SK-N-SH (cell line): Measurements from ENCODE around the gene PIR. TPM values are rescaled to one million over a fixed set of nuclear protein-coding genes. Genes with fewer than 3 reads are reported as not detected.

Source experiments
- CTCF ChIA-PET: fragments of 300-600, 350-600 bp; formaldehyde crosslinking; extraction: SDS; loops from one replicate; lab custom pipeline; 2021; lab: Yijun Ruan, JAX
- POLR2A ChIA-PET: fragments of 350-600 bp; sonication (Branson Sonifier 250); formaldehyde crosslinking; extraction: SDS; loops from one replicate; lab custom pipeline; 2020; ENCODE audit warnings: antibody characterized with exemption, inconsistent platforms; lab: Yijun Ruan, JAX
- DNase-seq: peaks from one replicate; pipeline ENCODE4 v3.0.0; 2012
- H2AFZ ChIP-seq: fragments of 200-600 bp; sonication (generic); 2 replicates; pipeline ENCODE4 v1.8.1; 2016; ENCODE audit warnings: antibody characterized with exemption, mild to moderate bottlenecking, low read depth
- H3F3A ChIP-seq: fragments of 200-600 bp; sonication (generic); replicated peaks from 2 replicates; pipeline ENCODE3; 2016; ENCODE audit warnings: antibody characterized with exemption, mild to moderate bottlenecking; ENCODE audit not compliant: insufficient read depth
- H3K27ac ChIP-seq, 2 experiments: fragments of 200-500 bp in 1 of 2; fragments of 200-600 bp in 1 of 2; sonication (Bioruptor generic) in 1 of 2; sonication (generic), shearing (Covaris generic) in 1 of 2; 2 replicates each; pipeline versions ENCODE4 v1.5.1 to v1.6.1; 2014 to 2016; ENCODE audit warnings: low read depth in 2 of 2, inconsistent platforms in 1 of 2, low read length in 1 of 2, mild to moderate bottlenecking in 1 of 2, mixed read lengths in 1 of 2
- H3K27me3 ChIP-seq: fragments of 200-600 bp; sonication (generic), shearing (Covaris generic); 2 replicates; pipeline ENCODE4 v1.6.1; 2016; ENCODE audit warnings: mixed run types; ENCODE audit not compliant: insufficient read depth
- H3K36me3 ChIP-seq, 2 experiments: fragments of 200-500 bp in 1 of 2; fragments of 200-600 bp in 1 of 2; sonication (Bioruptor generic) in 1 of 2; sonication (generic) in 1 of 2; replicated peaks in 1 of 2; 2 replicates each; pipeline versions ENCODE3 to v1.5.1; 2014 to 2016; ENCODE audit warnings: low read length in 1 of 2, mild to moderate bottlenecking in 1 of 2; ENCODE audit not compliant: insufficient read depth in 2 of 2, control insufficient read depth in 1 of 2
- H3K4me1 ChIP-seq, 2 experiments: fragments of 200-500 bp in 1 of 2; fragments of 200-600 bp in 1 of 2; sonication (Bioruptor generic) in 1 of 2; sonication (generic), shearing (Covaris generic) in 1 of 2; 2 replicates each; pipeline versions ENCODE4 v1.5.1 to v1.6.1; 2014 to 2016; ENCODE audit warnings: low read depth in 1 of 2, low read length in 1 of 2, mixed run types in 1 of 2; ENCODE audit not compliant: insufficient read depth in 2 of 2, control insufficient read depth in 1 of 2
- H3K4me2 ChIP-seq: fragments of 200-600 bp; sonication (generic), shearing (Covaris generic); 2 replicates; pipeline ENCODE4 v1.6.1; 2017; ENCODE audit warnings: mixed run types
- H3K4me3 ChIP-seq, 2 experiments: fragments of 200-500 bp in 1 of 2; fragments of 200-600 bp in 1 of 2; sonication (Bioruptor generic) in 1 of 2; sonication (generic), shearing (Covaris generic) in 1 of 2; 2 replicates each; pipeline versions ENCODE4 v1.5.1 to v1.8.1; 2014 to 2016; ENCODE audit warnings: low read depth in 2 of 2, inconsistent platforms in 1 of 2, low read length in 1 of 2, mild to moderate bottlenecking in 1 of 2, mixed read lengths in 1 of 2, moderate library complexity in 1 of 2
- H3K79me2 ChIP-seq: fragments of 200-600 bp; sonication (generic); 2 replicates; pipeline ENCODE4 v1.8.1; 2017; ENCODE audit warnings: mild to moderate bottlenecking; ENCODE audit not compliant: insufficient read depth
- H3K9ac ChIP-seq: fragments of 200-600 bp; sonication (generic); 2 replicates; pipeline ENCODE4 v1.6.1; 2017; ENCODE audit warnings: mixed run types
- H3K9me2 ChIP-seq: fragments of 200-600 bp; sonication (generic); 2 replicates; pipeline ENCODE4 v1.6.1; 2017; ENCODE audit warnings: mixed run types
- H3K9me3 ChIP-seq: fragments of 200-600 bp; sonication (generic); 2 replicates; pipeline ENCODE4 v1.6.1; 2017; ENCODE audit warnings: mixed run types, mild to moderate bottlenecking, moderate library complexity
- H4K20me1 ChIP-seq: fragments of 200-600 bp; sonication (generic); 2 replicates; pipeline ENCODE4 v1.6.1; 2017; ENCODE audit warnings: mild to moderate bottlenecking, mixed run types; ENCODE audit not compliant: insufficient read depth
- EP300 ChIP-seq, 2 experiments: IDR thresholded peaks; 2 replicates each; pipeline versions ENCODE4 v1.4.0 to v1.6.1; 2012; ENCODE audit warnings: borderline replicate concordance in 1 of 2, low read depth in 1 of 2, low read length in 1 of 2
- FOSL2 ChIP-seq: IDR thresholded peaks from 2 replicates; pipeline ENCODE4 v1.4.0; 2012; ENCODE audit warnings: low read depth, mild to moderate bottlenecking, moderate library complexity, borderline replicate concordance
- FOXJ3 ChIP-seq: sonication (generic); formaldehyde crosslinking; IDR thresholded peaks from 2 replicates; pipeline ENCODE4 v1.5.1; 2020; ENCODE audit warnings: mild to moderate bottlenecking, missing genetic modification reagents
- GATA2 ChIP-seq: sonication (generic); formaldehyde crosslinking; IDR thresholded peaks from 2 replicates; pipeline ENCODE4 v1.5.0; 2020; ENCODE audit warnings: mild to moderate bottlenecking, missing genetic modification reagents
- JUND ChIP-seq: IDR thresholded peaks from 2 replicates; pipeline ENCODE4 v1.4.0; 2012
- MEF2A ChIP-seq: IDR thresholded peaks from 2 replicates; pipeline ENCODE4 v1.4.0; 2012; ENCODE audit warnings: low read depth, borderline replicate concordance
- NRF1 ChIP-seq: IDR thresholded peaks from 2 replicates; pipeline ENCODE4 v1.6.1; 2012; ENCODE audit warnings: low read depth, mild to moderate bottlenecking, low read length
- POLR2AphosphoS5 ChIP-seq: IDR thresholded peaks from 2 replicates; pipeline ENCODE4 v1.6.1; 2012; ENCODE audit warnings: low read depth, low read length
- RCOR1 ChIP-seq: fragments of 150-350 bp; IDR thresholded peaks from 2 replicates; pipeline ENCODE4 v1.6.1; 2017; ENCODE audit warnings: antibody characterized with exemption, low read length
- RXRA ChIP-seq: IDR thresholded peaks from 2 replicates; pipeline ENCODE4 v1.4.0; 2012; ENCODE audit warnings: low read depth, mild to moderate bottlenecking, borderline replicate concordance
- SMC3 ChIP-seq: IDR thresholded peaks from 2 replicates; pipeline ENCODE4 v1.6.1; 2012; ENCODE audit warnings: low read depth, low read length, improper control_type of control experiment
- TCF12 ChIP-seq: IDR thresholded peaks from 2 replicates; pipeline ENCODE4 v1.4.0; 2012
- YY1 ChIP-seq: IDR thresholded peaks from 2 replicates; pipeline ENCODE4 v1.4.0; 2012; ENCODE audit warnings: low read depth, mild to moderate bottlenecking
- WGBS: methylation state at CpG from one replicate; pipeline ENCODE4 v1.1.6; 2017; ENCODE audit warnings: low lambda C conversion rate; 5-methylcytosine and 5-hydroxymethylcytosine counted together
- polyA plus RNA-seq, 3 experiments: library from polyadenylated mRNA; depleted of rRNA; stranded (reverse); fragments of >200 nt; gene quantifications; 2 replicates each; pipeline ENCODE4 v1.2.3, GENCODE V29; 2012
- TF ChIP-seq, protein P1 (sequence below): IDR thresholded peaks from 2 replicates; pipeline ENCODE4 v1.4.0; 2012; ENCODE audit warnings: low read depth
- TF ChIP-seq, protein P2 (sequence below): IDR thresholded peaks from 2 replicates; pipeline ENCODE4 v1.6.1; 2012; ENCODE audit warnings: mild to moderate bottlenecking, low read depth, low read length, moderate library complexity
- TF ChIP-seq, protein P3 (sequence below): fragments of 150-350 bp; IDR thresholded peaks from 2 replicates; pipeline ENCODE4 v1.6.1; 2017; ENCODE audit warnings: antibody characterized with exemption, low read length, low read depth, borderline replicate concordance

Gene PIR
- polyA plus RNA-seq, 1 of the 3 experiments (the other 2 are of a cell fraction) = 12.3 TPM

DNA sequence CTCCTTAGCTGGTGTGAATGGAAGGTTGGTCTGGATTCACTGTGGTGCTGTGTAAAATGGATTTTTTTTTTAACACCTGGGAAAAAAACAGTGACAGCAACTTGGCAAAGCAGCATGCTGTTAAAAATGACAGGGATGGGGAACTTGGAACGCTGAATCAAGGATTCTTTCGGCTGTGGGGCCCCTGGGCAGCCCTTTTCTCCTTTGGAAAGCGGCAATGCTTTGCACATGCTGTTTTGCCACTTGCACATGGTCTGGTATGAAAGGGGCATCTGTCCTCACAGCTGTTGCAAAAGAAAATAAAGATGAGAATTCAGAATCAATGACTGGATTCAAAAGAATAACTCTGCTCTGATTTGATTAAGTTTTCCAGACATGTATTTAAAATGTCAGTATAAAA is 147.2 kb downstream of the PIR start:
- H3F3A ChIP-seq = no peaks in the 10 kb centered on the region
- H3K36me3 ChIP-seq = no peaks in the 10 kb centered on the region
- H3K9me3 ChIP-seq = no peaks in the 10 kb centered on the region
- peaks cover 0 to 10% of the 10 kb centered on the region in 2 experiments; a peak in 2 of 4 replicates for H3K4me1 ChIP-seq
- no peaks in the 10 kb centered on the region for H3K9me2 ChIP-seq
- no peak overlapping the region for H3K9ac ChIP-seq
- no peak overlapping the region for H2AFZ ChIP-seq
- POLR2A ChIA-PET = no interaction called here
- DNase-seq = no peak
- H3K4me2 ChIP-seq = no peak overlapping the region
- H3K27me3 ChIP-seq = peaks cover 6% of the 10 kb centered on the region; the same call in 1 of the 2 replicates
- no peak overlapping the region for H3K4me3 ChIP-seq
- TF ChIP-seq, protein P1, sequence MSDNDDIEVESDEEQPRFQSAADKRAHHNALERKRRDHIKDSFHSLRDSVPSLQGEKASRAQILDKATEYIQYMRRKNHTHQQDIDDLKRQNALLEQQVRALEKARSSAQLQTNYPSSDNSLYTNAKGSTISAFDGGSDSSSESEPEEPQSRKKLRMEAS = no peak
- TF ChIP-seq TCF12 (no peak), JUND (no peak), EP300 (IDR thresholded peaks at IDR 0.05; ENCODE audit: borderline replicate concordance in 1 of 2, low read depth in 1 of 2, low read length in 1 of 2) (no peak), RXRA (no peak), RCOR1 (no peak), FOSL2 (no peak), MEF2A (no peak), NRF1 (no peak), SMC3 (no peak), YY1 (no peak), POLR2AphosphoS5 (no peak), GATA2 (CRISPR knock-in tag) (no peak), FOXJ3 (CRISPR knock-in tag) (no peak)
- TF ChIP-seq, protein P2, sequence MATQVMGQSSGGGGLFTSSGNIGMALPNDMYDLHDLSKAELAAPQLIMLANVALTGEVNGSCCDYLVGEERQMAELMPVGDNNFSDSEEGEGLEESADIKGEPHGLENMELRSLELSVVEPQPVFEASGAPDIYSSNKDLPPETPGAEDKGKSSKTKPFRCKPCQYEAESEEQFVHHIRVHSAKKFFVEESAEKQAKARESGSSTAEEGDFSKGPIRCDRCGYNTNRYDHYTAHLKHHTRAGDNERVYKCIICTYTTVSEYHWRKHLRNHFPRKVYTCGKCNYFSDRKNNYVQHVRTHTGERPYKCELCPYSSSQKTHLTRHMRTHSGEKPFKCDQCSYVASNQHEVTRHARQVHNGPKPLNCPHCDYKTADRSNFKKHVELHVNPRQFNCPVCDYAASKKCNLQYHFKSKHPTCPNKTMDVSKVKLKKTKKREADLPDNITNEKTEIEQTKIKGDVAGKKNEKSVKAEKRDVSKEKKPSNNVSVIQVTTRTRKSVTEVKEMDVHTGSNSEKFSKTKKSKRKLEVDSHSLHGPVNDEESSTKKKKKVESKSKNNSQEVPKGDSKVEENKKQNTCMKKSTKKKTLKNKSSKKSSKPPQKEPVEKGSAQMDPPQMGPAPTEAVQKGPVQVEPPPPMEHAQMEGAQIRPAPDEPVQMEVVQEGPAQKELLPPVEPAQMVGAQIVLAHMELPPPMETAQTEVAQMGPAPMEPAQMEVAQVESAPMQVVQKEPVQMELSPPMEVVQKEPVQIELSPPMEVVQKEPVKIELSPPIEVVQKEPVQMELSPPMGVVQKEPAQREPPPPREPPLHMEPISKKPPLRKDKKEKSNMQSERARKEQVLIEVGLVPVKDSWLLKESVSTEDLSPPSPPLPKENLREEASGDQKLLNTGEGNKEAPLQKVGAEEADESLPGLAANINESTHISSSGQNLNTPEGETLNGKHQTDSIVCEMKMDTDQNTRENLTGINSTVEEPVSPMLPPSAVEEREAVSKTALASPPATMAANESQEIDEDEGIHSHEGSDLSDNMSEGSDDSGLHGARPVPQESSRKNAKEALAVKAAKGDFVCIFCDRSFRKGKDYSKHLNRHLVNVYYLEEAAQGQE = no peak
- TF ChIP-seq, protein P3, sequence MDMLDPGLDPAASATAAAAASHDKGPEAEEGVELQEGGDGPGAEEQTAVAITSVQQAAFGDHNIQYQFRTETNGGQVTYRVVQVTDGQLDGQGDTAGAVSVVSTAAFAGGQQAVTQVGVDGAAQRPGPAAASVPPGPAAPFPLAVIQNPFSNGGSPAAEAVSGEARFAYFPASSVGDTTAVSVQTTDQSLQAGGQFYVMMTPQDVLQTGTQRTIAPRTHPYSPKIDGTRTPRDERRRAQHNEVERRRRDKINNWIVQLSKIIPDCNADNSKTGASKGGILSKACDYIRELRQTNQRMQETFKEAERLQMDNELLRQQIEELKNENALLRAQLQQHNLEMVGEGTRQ = no peak
- TF ChIP-seq, all 33 proteins: peak for 0
- H4K20me1 ChIP-seq = no peaks in the 10 kb centered on the region
- CTCF ChIA-PET = interaction anchor here (1.1 to 6.6 kb wide), 3 partner anchors 10 to 122 kb away, joined by 3 to 108 read pairs (median 4); no protein-coding TSS in a partner anchor
- H3K27ac ChIP-seq = no peak overlapping the region
- 75% methylated on average over 3 of the region's 3 CpGs for WGBS
- no peaks in the 10 kb centered on the region for H3K79me2 ChIP-seq
